ENCODE measurements around the gene GIGYF1.
A peak's percentile ranks its signal among the peaks of the same experiment; 100 is the strongest.
"Not testable (repeated sequence)": the region's sequence is repeated elsewhere in the genome, so short reads cannot be mapped to it uniquely, and the experiment has no call there.

Gene GIGYF1

GRCh38 chr7:100717073-100717472, 23.0 kb upstream of the GIGYF1 start:
- H2BK15ac ChIP-seq (replicated peaks; ENCODE audit: low read depth); H3K4me3 ChIP-seq (ENCODE audit: low read length); H3K27ac ChIP-seq (ENCODE audit: low read depth, low read length); H3K56ac ChIP-seq (ENCODE audit: low read length); H3K36me3 ChIP-seq (ENCODE audit: control insufficient read depth, insufficient read depth, low read length); H2AK5ac ChIP-seq (ENCODE audit: low read length); H4K8ac ChIP-seq (ENCODE audit: low read depth, low read length); DNase-seq; H4K5ac ChIP-seq (ENCODE audit: low read length); H3K4ac ChIP-seq (ENCODE audit: low read depth, low read length); H3K79me1 ChIP-seq (ENCODE audit: low read length); H3K79me2 ChIP-seq (ENCODE audit: control insufficient read depth, insufficient read depth, low read length); H3K18ac ChIP-seq (ENCODE audit: low read length); H2BK120ac ChIP-seq (ENCODE audit: low read depth, low read length); H2BK5ac ChIP-seq (ENCODE audit: low read length); H3K4me2 ChIP-seq (ENCODE audit: low read length); H3K23ac ChIP-seq (ENCODE audit: low read length); H3K4me1 ChIP-seq (ENCODE audit: control insufficient read depth, low read depth, low read length); H3K9ac ChIP-seq (ENCODE audit: low read length): not testable (repeated sequence)
- WGBS (ENCODE audit: extremely low coverage, insufficient coverage, low lambda C conversion rate), result no CpG with 5 or more reads among the region's 2 CpGs
- H3K27me3 ChIP-seq (ENCODE audit: insufficient read depth, low read length, poor library complexity), result peaks cover 18% of the 10 kb centered on the region

DNA sequence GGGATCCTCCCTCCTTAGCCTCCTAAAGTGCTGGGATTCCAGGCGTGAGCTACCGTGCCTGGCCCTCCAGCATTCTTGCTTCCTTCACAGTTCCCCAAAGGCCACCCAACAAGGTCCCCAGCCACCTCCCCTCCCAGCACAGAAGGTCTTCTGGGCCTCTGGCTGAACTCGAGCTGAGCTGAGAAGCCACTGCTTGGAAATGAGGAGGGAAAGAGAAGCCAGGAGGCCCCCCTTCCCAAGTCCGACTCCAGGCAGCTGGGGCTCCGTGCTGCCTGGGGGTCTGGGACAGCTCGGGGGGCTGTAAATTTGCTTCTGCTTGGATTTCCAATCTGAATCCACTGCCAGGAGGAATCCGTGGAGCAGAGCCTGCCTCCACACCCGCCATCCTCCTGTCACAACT, 20.7 kb upstream of the GIGYF1 start:
- H3K18ac ChIP-seq (ENCODE audit: low read length), result no peak overlapping the region
- H4K8ac ChIP-seq (ENCODE audit: low read depth, low read length), result no peak overlapping the region
- H2BK120ac ChIP-seq (ENCODE audit: low read depth, low read length), result no peak overlapping the region
- DNase-seq, result no peak
- no peak overlapping the region for H2AK5ac ChIP-seq (ENCODE audit: low read length)
- H3K4me1 ChIP-seq (ENCODE audit: control insufficient read depth, low read depth, low read length), result no peaks in the 10 kb centered on the region
- H3K23ac ChIP-seq (ENCODE audit: low read length), result no peak overlapping the region
- H3K27me3 ChIP-seq (ENCODE audit: insufficient read depth, low read length, poor library complexity), result peaks cover 3% of the 10 kb centered on the region
- no peak overlapping the region for H3K27ac ChIP-seq (ENCODE audit: low read depth, low read length)
- H3K4ac ChIP-seq (ENCODE audit: low read depth, low read length), result no peak overlapping the region
- no peaks in the 10 kb centered on the region for H3K79me2 ChIP-seq (ENCODE audit: control insufficient read depth, insufficient read depth, low read length)
- H2BK15ac ChIP-seq (replicated peaks; ENCODE audit: low read depth), result no peak overlapping the region
- H3K79me1 ChIP-seq (ENCODE audit: low read length), result no peaks in the 10 kb centered on the region
- H3K9ac ChIP-seq (ENCODE audit: low read length), result no peak overlapping the region
- no peak overlapping the region for H3K4me3 ChIP-seq (ENCODE audit: low read length)
- H3K36me3 ChIP-seq (ENCODE audit: control insufficient read depth, insufficient read depth, low read length), result no peaks in the 10 kb centered on the region
- H3K4me2 ChIP-seq (ENCODE audit: low read length), result no peak overlapping the region
- no peak overlapping the region for H4K5ac ChIP-seq (ENCODE audit: low read length)
- no peak overlapping the region for H3K56ac ChIP-seq (ENCODE audit: low read length)
- WGBS (ENCODE audit: extremely low coverage, insufficient coverage, low lambda C conversion rate), result no CpG with 5 or more reads among the region's 8 CpGs
- no peak overlapping the region for H2BK5ac ChIP-seq (ENCODE audit: low read length)

GRCh38 chr7:100711369-100711768, 17.3 kb upstream of the GIGYF1 start:
- Histone ChIP-seq H2BK120ac (ENCODE audit: low read depth, low read length) (no peak overlapping the region), H3K56ac (ENCODE audit: low read length) (no peak overlapping the region), H2BK5ac (ENCODE audit: low read length) (no peak overlapping the region), H3K36me3 (ENCODE audit: control insufficient read depth, insufficient read depth, low read length) (peaks cover 3% of the 10 kb centered on the region), H2AK5ac (ENCODE audit: low read length) (no peak overlapping the region), H3K4me1 (ENCODE audit: control insufficient read depth, low read depth, low read length) (peaks cover 4% of the 10 kb centered on the region), H3K4me3 (ENCODE audit: low read length) (no peak overlapping the region), H3K18ac (ENCODE audit: low read length) (no peak overlapping the region), H3K79me2 (ENCODE audit: control insufficient read depth, insufficient read depth, low read length) (peaks cover 13% of the 10 kb centered on the region), H3K9ac (ENCODE audit: low read length) (no peak overlapping the region), H3K79me1 (ENCODE audit: low read length) (peaks cover 5% of the 10 kb centered on the region), H4K5ac (ENCODE audit: low read length) (no peak overlapping the region), H3K4me2 (ENCODE audit: low read length) (no peak overlapping the region), H3K4ac (ENCODE audit: low read depth, low read length) (no peak overlapping the region), H3K27ac (ENCODE audit: low read depth, low read length) (no peak overlapping the region), H3K23ac (ENCODE audit: low read length) (no peak overlapping the region), H2BK15ac (replicated peaks; ENCODE audit: low read depth) (no peak overlapping the region), H3K27me3 (ENCODE audit: insufficient read depth, low read length, poor library complexity) (no peaks in the 10 kb centered on the region), H4K8ac (ENCODE audit: low read depth, low read length) (no peak overlapping the region)
- DNase-seq, result no peak
- WGBS (ENCODE audit: extremely low coverage, insufficient coverage, low lambda C conversion rate), result no CpG with 5 or more reads among the region's 11 CpGs

DNA sequence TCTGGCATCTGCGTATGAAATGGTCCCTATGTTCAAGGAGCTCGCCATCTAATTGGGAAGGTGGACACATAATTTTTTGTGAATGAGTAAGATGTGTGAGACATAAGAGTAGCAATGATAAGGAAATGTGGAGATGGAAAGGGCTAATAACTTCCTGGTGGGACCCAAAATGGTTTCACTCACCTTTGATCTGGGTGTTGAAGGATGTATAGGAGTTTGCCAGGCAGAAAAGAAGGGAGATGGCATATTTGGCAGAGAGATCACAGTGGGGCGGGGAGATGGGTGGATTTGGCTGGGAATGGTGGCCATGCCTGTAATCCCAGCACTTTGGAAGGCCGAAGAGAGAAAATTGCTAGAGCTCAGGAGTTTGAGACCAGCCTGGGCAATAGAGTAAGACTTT, 16.4 kb upstream of the GIGYF1 start:
- Histone ChIP-seq H3K4ac (ENCODE audit: low read depth, low read length) (no peak overlapping the region), H3K4me1 (ENCODE audit: control insufficient read depth, low read depth, low read length) (peaks cover 4% of the 10 kb centered on the region), H3K4me3 (ENCODE audit: low read length) (no peak overlapping the region), H3K9ac (ENCODE audit: low read length) (no peak overlapping the region), H3K79me1 (ENCODE audit: low read length) (peaks cover 5% of the 10 kb centered on the region), H3K4me2 (ENCODE audit: low read length) (no peak overlapping the region), H3K23ac (ENCODE audit: low read length) (no peak overlapping the region), H2AK5ac (ENCODE audit: low read length) (no peak overlapping the region), H3K27me3 (ENCODE audit: insufficient read depth, low read length, poor library complexity) (no peaks in the 10 kb centered on the region), H4K5ac (ENCODE audit: low read length) (no peak overlapping the region), H3K79me2 (ENCODE audit: control insufficient read depth, insufficient read depth, low read length) (peaks cover 18% of the 10 kb centered on the region), H4K8ac (ENCODE audit: low read depth, low read length) (no peak overlapping the region), H3K18ac (ENCODE audit: low read length) (no peak overlapping the region), H3K56ac (ENCODE audit: low read length) (no peak overlapping the region), H3K27ac (ENCODE audit: low read depth, low read length) (no peak overlapping the region), H2BK5ac (ENCODE audit: low read length) (no peak overlapping the region), H3K36me3 (ENCODE audit: control insufficient read depth, insufficient read depth, low read length) (peaks cover 3% of the 10 kb centered on the region), H2BK120ac (ENCODE audit: low read depth, low read length) (no peak overlapping the region), H2BK15ac (replicated peaks; ENCODE audit: low read depth) (no peak overlapping the region)
- no peak for DNase-seq
- WGBS (ENCODE audit: extremely low coverage, insufficient coverage, low lambda C conversion rate), result no CpG with 5 or more reads among the region's 4 CpGs

DNA sequence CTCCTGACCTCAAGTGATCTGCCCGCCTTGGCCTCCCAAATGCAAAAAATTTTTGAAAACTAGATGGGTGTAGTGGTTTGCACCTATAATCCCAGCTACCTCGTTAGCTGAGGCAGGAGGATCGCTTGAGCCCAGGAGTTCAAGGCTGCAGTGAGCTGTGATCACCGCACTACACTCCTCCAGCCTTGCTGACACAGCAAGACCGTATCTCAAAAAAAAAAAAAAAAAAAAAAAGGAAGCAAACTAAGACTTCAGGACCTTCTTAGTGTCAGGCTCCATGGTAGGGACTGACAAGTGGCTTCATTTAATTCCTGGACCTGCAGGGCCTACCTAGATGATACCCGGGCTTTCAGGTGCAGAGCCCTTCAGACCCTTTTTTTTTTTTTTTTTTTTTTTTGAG, 14.3 kb upstream of the GIGYF1 start:
- no peak overlapping the region for H2BK15ac ChIP-seq (replicated peaks; ENCODE audit: low read depth)
- H4K5ac ChIP-seq (ENCODE audit: low read length), result no peak overlapping the region
- no peak overlapping the region for H2AK5ac ChIP-seq (ENCODE audit: low read length)
- H3K9ac ChIP-seq (ENCODE audit: low read length), result no peak overlapping the region
- H3K79me2 ChIP-seq (ENCODE audit: control insufficient read depth, insufficient read depth, low read length), result peaks cover 18% of the 10 kb centered on the region
- H3K18ac ChIP-seq (ENCODE audit: low read length), result no peak overlapping the region
- no peak overlapping the region for H2BK5ac ChIP-seq (ENCODE audit: low read length)
- no peak overlapping the region for H3K23ac ChIP-seq (ENCODE audit: low read length)
- WGBS (ENCODE audit: extremely low coverage, insufficient coverage, low lambda C conversion rate), result no CpG with 5 or more reads among the region's 6 CpGs
- H3K56ac ChIP-seq (ENCODE audit: low read length), result no peak overlapping the region
- H3K4ac ChIP-seq (ENCODE audit: low read depth, low read length), result no peak overlapping the region
- peaks cover 5% of the 10 kb centered on the region for H3K79me1 ChIP-seq (ENCODE audit: low read length)
- H3K4me1 ChIP-seq (ENCODE audit: control insufficient read depth, low read depth, low read length), result peaks cover 4% of the 10 kb centered on the region
- no peaks in the 10 kb centered on the region for H3K27me3 ChIP-seq (ENCODE audit: insufficient read depth, low read length, poor library complexity)
- no peak overlapping the region for H3K4me2 ChIP-seq (ENCODE audit: low read length)
- H3K27ac ChIP-seq (ENCODE audit: low read depth, low read length), result no peak overlapping the region
- DNase-seq, result no peak
- no peak overlapping the region for H3K4me3 ChIP-seq (ENCODE audit: low read length)
- peaks cover 3% of the 10 kb centered on the region for H3K36me3 ChIP-seq (ENCODE audit: control insufficient read depth, insufficient read depth, low read length)
- H4K8ac ChIP-seq (ENCODE audit: low read depth, low read length), result no peak overlapping the region
- no peak overlapping the region for H2BK120ac ChIP-seq (ENCODE audit: low read depth, low read length)

DNA sequence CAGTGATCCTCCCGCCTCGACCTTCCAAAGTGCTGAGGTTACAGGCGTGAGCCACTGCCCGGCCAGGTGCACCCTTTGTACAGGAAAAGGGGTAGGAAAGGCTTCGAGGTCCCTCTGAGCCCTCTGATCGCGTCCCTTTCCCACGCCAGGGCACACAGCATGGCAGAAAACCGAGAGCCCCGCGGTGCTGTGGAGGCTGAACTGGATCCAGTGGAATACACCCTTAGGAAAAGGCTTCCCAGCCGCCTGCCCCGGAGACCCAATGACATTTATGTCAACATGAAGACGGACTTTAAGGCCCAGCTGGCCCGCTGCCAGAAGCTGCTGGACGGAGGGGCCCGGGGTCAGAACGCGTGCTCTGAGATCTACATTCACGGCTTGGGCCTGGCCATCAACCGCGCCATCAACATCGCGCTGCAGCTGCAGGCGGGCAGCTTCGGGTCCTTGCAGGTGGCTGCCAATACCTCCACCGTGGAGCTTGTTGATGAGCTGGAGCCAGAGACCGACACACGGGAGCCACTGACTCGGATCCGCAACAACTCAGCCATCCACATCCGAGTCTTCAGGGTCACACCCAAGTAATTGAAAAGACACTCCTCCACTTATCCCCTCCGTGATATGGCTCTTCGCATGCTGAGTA, 12.7 kb upstream of the GIGYF1 start:
- Histone ChIP-seq H3K4me1 (ENCODE audit: control insufficient read depth, low read depth, low read length) (peaks cover 4% of the 10 kb centered on the region), H3K4me2 (ENCODE audit: low read length) (peak overlapping the region; percentile 88), H2AK5ac (ENCODE audit: low read length) (no peak overlapping the region), H2BK15ac (replicated peaks; ENCODE audit: low read depth) (no peak overlapping the region), H3K18ac (ENCODE audit: low read length) (no peak overlapping the region), H3K4me3 (ENCODE audit: low read length) (peak overlapping the region; percentile 97), H3K9ac (ENCODE audit: low read length) (peak overlapping the region; percentile 96), H4K8ac (ENCODE audit: low read depth, low read length) (no peak overlapping the region), H3K27ac (ENCODE audit: low read depth, low read length) (no peak overlapping the region), H3K27me3 (ENCODE audit: insufficient read depth, low read length, poor library complexity) (no peaks in the 10 kb centered on the region), H2BK5ac (ENCODE audit: low read length) (no peak overlapping the region), H3K23ac (ENCODE audit: low read length) (peak overlapping the region; percentile 3), H3K79me1 (ENCODE audit: low read length) (peaks cover 5% of the 10 kb centered on the region), H4K5ac (ENCODE audit: low read length) (no peak overlapping the region), H3K4ac (ENCODE audit: low read depth, low read length) (no peak overlapping the region), H3K56ac (ENCODE audit: low read length) (peak overlapping the region; percentile 98), H3K79me2 (ENCODE audit: control insufficient read depth, insufficient read depth, low read length) (peaks cover 18% of the 10 kb centered on the region), H2BK120ac (ENCODE audit: low read depth, low read length) (no peak overlapping the region), H3K36me3 (ENCODE audit: control insufficient read depth, insufficient read depth, low read length) (peaks cover 3% of the 10 kb centered on the region)
- DNase-seq, result no peak
- WGBS (ENCODE audit: extremely low coverage, insufficient coverage, low lambda C conversion rate), result no CpG with 5 or more reads among the region's 34 CpGs

All from mesendoderm (in vitro differentiated cells).